BLaER1 treated with 17β-estradiol and CSF1 and Interleukin-3, amounts not matched to agents 10 nM and 100 nM (cell line): Measurements from ENCODE around the gene ALDH18A1.
"Not testable (repeated sequence)": the region's sequence is repeated elsewhere in the genome, so short reads cannot be mapped to it uniquely, and the experiment has no call there.

Experiments
- H3K27ac ChIP-seq, 11 experiments: shearing (Covaris generic); formaldehyde crosslinking; 2 replicates each; pipeline ENCODE4 v1.8.1; 2022
- H3K27me3 ChIP-seq, 11 experiments: shearing (Covaris generic); formaldehyde crosslinking; 2 replicates each; pipeline ENCODE4 v1.8.1; 2022
- H3K36me3 ChIP-seq, 11 experiments: shearing (Covaris generic); formaldehyde crosslinking; 2 replicates each; pipeline ENCODE4 v1.8.1; 2022
- H3K4me1 ChIP-seq, 10 experiments: shearing (Covaris generic); formaldehyde crosslinking; 2 replicates each; pipeline ENCODE4 v1.8.1; 2022
- H3K4me2 ChIP-seq, 11 experiments: shearing (Covaris generic); formaldehyde crosslinking; 2 replicates each; pipeline ENCODE4 v1.8.1; 2022
- H3K4me3 ChIP-seq, 10 experiments: shearing (Covaris generic); formaldehyde crosslinking; 2 replicates each; pipeline ENCODE4 v1.8.1; 2022
- H3K9ac ChIP-seq, 11 experiments: shearing (Covaris generic); formaldehyde crosslinking; 2 replicates each; pipeline ENCODE4 v1.8.1; 2022
- H3K9me3 ChIP-seq, 11 experiments: shearing (Covaris generic); formaldehyde crosslinking; replicated peaks in 1 of 11; 2 replicates each; pipeline ENCODE4 v1.8.1; 2022
- H4K20me1 ChIP-seq, 11 experiments: shearing (Covaris generic); formaldehyde crosslinking; 2 replicates each; pipeline ENCODE4 v1.8.1; 2022
- Cebpa-rat ChIP-seq, 11 experiments: shearing (Covaris generic); IDR thresholded peaks; 2 replicates each; pipeline ENCODE4 v1.8.1; 2022

Gene ALDH18A1

GRCh38 chr10:95640891-95641315 lies 15.6 kb downstream of the ALDH18A1 start:
- H3K36me3 ChIP-seq: peaks cover 77 to 99% (median 93%) of the 10 kb centered on the region in 11 experiments
- H4K20me1 ChIP-seq: peaks cover 0 to 28% (median 7%) of the 10 kb centered on the region in 11 experiments; a peak in 7 of 22 replicates
- no peak overlapping the region for H3K27ac ChIP-seq
- no peak overlapping the region for H3K4me3 ChIP-seq
- H3K27me3 ChIP-seq: no peaks in the 10 kb centered on the region
- no peak overlapping the region for H3K9ac ChIP-seq
- H3K4me2 ChIP-seq: no peak overlapping the region
- H3K4me1 ChIP-seq: no peaks in the 10 kb centered on the region
- no peaks in the 10 kb centered on the region for H3K9me3 ChIP-seq
- no peak for TF ChIP-seq Cebpa-rat (IDR thresholded peaks at IDR 0.05)

DNA sequence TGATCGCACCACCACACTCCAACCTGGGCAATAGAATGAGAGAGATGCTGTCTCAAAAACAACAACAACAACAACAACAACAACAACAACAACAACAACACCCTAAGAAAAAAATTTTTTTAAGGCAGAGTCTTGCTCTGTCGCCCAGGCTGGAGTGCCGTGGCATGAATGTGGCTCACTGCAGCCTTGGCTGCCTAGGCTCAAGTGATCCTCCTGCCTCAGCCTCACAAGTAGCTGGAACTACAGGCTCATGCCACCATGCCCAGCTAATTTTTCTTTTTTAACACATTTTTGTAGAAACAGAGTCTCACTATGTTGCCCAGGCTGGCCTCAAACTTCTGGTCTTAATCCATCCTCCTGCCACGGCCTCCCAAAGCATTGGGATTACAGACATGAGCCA lies 18.6 kb downstream of the ALDH18A1 start:
- H3K9me3 ChIP-seq: no peaks in the 10 kb centered on the region
- no peak overlapping the region for H3K27ac ChIP-seq
- TF ChIP-seq Cebpa-rat (IDR thresholded peaks at IDR 0.05): no peak
- peaks cover 0 to 5% (median 0%) of the 10 kb centered on the region in 11 experiments; a peak in 2 of 22 replicates for H4K20me1 ChIP-seq
- no peaks in the 10 kb centered on the region for H3K4me1 ChIP-seq
- no peak overlapping the region for H3K4me3 ChIP-seq
- no peak overlapping the region for H3K9ac ChIP-seq
- no peaks in the 10 kb centered on the region for H3K27me3 ChIP-seq
- peaks cover 89 to 99% (median 97%) of the 10 kb centered on the region in 11 experiments for H3K36me3 ChIP-seq
- H3K4me2 ChIP-seq: no peak overlapping the region

DNA sequence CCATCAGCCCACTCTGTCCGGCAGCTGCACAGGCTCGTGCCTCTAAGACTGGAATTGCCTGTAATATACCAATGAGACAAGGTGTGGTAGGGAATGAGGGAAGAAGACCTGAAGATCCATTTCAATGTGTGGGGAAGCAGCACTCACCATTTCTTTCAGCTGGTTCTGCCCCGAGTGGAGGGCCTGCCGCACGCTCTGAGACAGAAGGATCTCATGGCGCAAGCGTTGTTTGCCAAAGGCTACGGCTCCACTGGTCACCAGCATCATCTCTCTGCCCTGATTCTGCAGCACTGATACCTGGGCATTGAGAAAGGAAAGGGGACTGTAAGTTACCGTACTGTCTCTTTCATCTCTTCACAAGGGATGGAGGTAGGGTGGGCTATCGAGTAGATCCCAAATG lies 19.4 kb downstream of the ALDH18A1 start:
- no peaks in the 10 kb centered on the region for H3K4me1 ChIP-seq
- H3K27ac ChIP-seq: no peak overlapping the region
- H3K9me3 ChIP-seq: no peaks in the 10 kb centered on the region
- H4K20me1 ChIP-seq: peaks cover 0 to 5% (median 0%) of the 10 kb centered on the region in 11 experiments; a peak in 1 of 22 replicates
- peaks cover 89 to 99% (median 97%) of the 10 kb centered on the region in 11 experiments for H3K36me3 ChIP-seq
- no peak overlapping the region for H3K4me3 ChIP-seq
- TF ChIP-seq Cebpa-rat (IDR thresholded peaks at IDR 0.05): no peak
- H3K27me3 ChIP-seq: no peaks in the 10 kb centered on the region
- H3K4me2 ChIP-seq: no peak overlapping the region
- H3K9ac ChIP-seq: no peak overlapping the region

DNA sequence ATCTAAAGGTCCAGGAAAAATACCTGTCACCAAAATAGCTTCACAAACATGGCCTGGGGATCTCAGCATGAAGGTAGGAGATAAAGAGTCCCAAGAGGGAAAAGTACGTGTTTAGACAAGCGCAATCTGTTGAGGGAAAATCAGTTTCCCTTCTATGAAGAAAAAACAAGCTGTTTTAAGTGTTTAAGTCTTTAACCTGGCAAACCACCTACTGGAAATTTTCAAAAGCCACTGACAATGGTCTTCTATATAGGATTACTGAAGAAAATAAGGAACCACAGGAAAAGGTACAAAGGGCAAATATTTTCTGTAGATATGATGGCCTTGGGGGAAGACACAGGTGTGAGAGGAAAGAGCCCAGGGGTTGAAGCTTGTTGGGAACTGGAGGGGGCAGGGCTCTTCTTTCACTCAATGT lies 21.2 kb downstream of the ALDH18A1 start:
- Histone ChIP-seq H3K4me2 (no peak overlapping the region), H3K27me3 (no peaks in the 10 kb centered on the region), H4K20me1 (peaks cover 0 to 5% (median 0%) of the 10 kb centered on the region in 11 experiments; a peak in 1 of 22 replicates), H3K9me3 (no peaks in the 10 kb centered on the region), H3K27ac (no peak overlapping the region), H3K36me3 (peaks cover 90 to 100% (median 97%) of the 10 kb centered on the region in 11 experiments), H3K9ac (no peak overlapping the region), H3K4me3 (no peak overlapping the region), H3K4me1 (no peaks in the 10 kb centered on the region)
- no peak for TF ChIP-seq Cebpa-rat (IDR thresholded peaks at IDR 0.05)

GRCh38 chr10:95628786-95629185 lies 27.7 kb downstream of the ALDH18A1 start:
- Histone ChIP-seq H3K9me3 (no peaks in the 10 kb centered on the region), H3K36me3 (peaks cover 92 to 100% (median 99%) of the 10 kb centered on the region in 11 experiments), H3K4me2 (no peak overlapping the region), H3K4me1 (peaks cover 0 to 5% (median 0%) of the 10 kb centered on the region in 10 experiments; a peak in 4 of 20 replicates), H3K9ac (no peak overlapping the region), H3K27me3 (no peaks in the 10 kb centered on the region), H3K27ac (no peak overlapping the region), H3K4me3 (no peak overlapping the region), H4K20me1 (no peaks in the 10 kb centered on the region)
- TF ChIP-seq Cebpa-rat (IDR thresholded peaks at IDR 0.05): no peak

GRCh38 chr10:95626500-95626899 lies 30.0 kb downstream of the ALDH18A1 start:
- Histone ChIP-seq H4K20me1 (no peaks in the 10 kb centered on the region), H3K27ac (no peak overlapping the region), H3K36me3 (peaks cover 77 to 100% (median 95%) of the 10 kb centered on the region in 11 experiments), H3K9me3 (peaks cover 0 to 1% (median 0%) of the 10 kb centered on the region in 11 experiments; a peak in 7 of 22 replicates), H3K27me3 (no peaks in the 10 kb centered on the region), H3K4me2 (no peak overlapping the region), H3K4me3 (no peak overlapping the region), H3K9ac (no peak overlapping the region), H3K4me1 (peaks cover 0 to 5% (median 0%) of the 10 kb centered on the region in 10 experiments; a peak in 4 of 20 replicates)
- no peak for TF ChIP-seq Cebpa-rat (IDR thresholded peaks at IDR 0.05)

GRCh38 chr10:95620415-95620814 lies 36.1 kb downstream of the ALDH18A1 start:
- not testable (repeated sequence) for H3K9ac ChIP-seq, H3K9me3 ChIP-seq, H3K4me3 ChIP-seq, H3K4me1 ChIP-seq, H3K4me2 ChIP-seq, H3K27ac ChIP-seq, H3K27me3 ChIP-seq
- Histone ChIP-seq H4K20me1 (peaks cover 0 to 22% (median 0%) of the 10 kb centered on the region in 11 experiments; a peak in 4 of 22 replicates), H3K36me3 (peaks cover 65 to 95% (median 86%) of the 10 kb centered on the region in 11 experiments)

GRCh38 chr10:95618101-95618500 lies 38.4 kb downstream of the ALDH18A1 start:
- no peak overlapping the region for H3K27ac ChIP-seq

GRCh38 chr10:95616446-95616845 lies 40.1 kb downstream of the ALDH18A1 start:
- Histone ChIP-seq H3K4me1 (no peaks in the 10 kb centered on the region), H4K20me1 (peaks cover 0 to 22% (median 0%) of the 10 kb centered on the region in 11 experiments; a peak in 4 of 22 replicates), H3K4me3 (no peak overlapping the region), H3K9me3 (peaks cover 4 to 9% (median 7%) of the 10 kb centered on the region in 11 experiments; a peak in 14 of 22 replicates), H3K27ac (no peak overlapping the region), H3K36me3 (peaks cover 82 to 95% (median 89%) of the 10 kb centered on the region in 11 experiments), H3K9ac (no peak overlapping the region), H3K4me2 (no peak overlapping the region), H3K27me3 (no peaks in the 10 kb centered on the region)
- no peak for TF ChIP-seq Cebpa-rat (IDR thresholded peaks at IDR 0.05)

More at GRCh38 chr10:95618101-95618500, 38.4 kb downstream of the ALDH18A1 start:
- Histone ChIP-seq H3K9ac (no peak overlapping the region), H3K36me3 (peaks cover 67 to 95% (median 86%) of the 10 kb centered on the region in 11 experiments), H3K4me1 (no peaks in the 10 kb centered on the region), H3K4me3 (no peak overlapping the region), H3K4me2 (no peak overlapping the region), H3K27me3 (no peaks in the 10 kb centered on the region), H4K20me1 (peaks cover 0 to 22% (median 0%) of the 10 kb centered on the region in 11 experiments; a peak in 4 of 22 replicates), H3K9me3 (peaks cover 4 to 9% (median 8%) of the 10 kb centered on the region in 11 experiments; a peak in 14 of 22 replicates)
- TF ChIP-seq Cebpa-rat (IDR thresholded peaks at IDR 0.05): no peak

GRCh38 chr10:95613330-95613729 lies 43.2 kb downstream of the ALDH18A1 start:
- Histone ChIP-seq H3K4me3 (no peak overlapping the region), H3K4me2 (no peak overlapping the region), H3K9me3 (no peaks in the 10 kb centered on the region), H3K27me3 (no peaks in the 10 kb centered on the region), H4K20me1 (peaks cover 0 to 21% (median 0%) of the 10 kb centered on the region in 11 experiments; a peak in 4 of 22 replicates), H3K4me1 (no peaks in the 10 kb centered on the region), H3K27ac (no peak overlapping the region), H3K9ac (no peak overlapping the region), H3K36me3 (peaks cover 99 to 100% (median 100%) of the 10 kb centered on the region in 11 experiments)
- TF ChIP-seq Cebpa-rat (IDR thresholded peaks at IDR 0.05): no peak
